OCI-LY3 (cell line): ENCODE measurements around the gene ST8SIA1.

Source experiments
- CTCF ChIP-seq: fragments of 200-600, 300-600 bp; sonication (generic); IDR thresholded peaks from 2 replicates; pipeline ENCODE4 v1.5.1; 2014; ENCODE audit warnings: antibody characterized with exemption, low read length, low read depth
- EZH2phosphoT487 ChIP-seq: fragments of 200-600 bp; shearing (Covaris generic); IDR thresholded peaks from 2 replicates; pipeline ENCODE4 v1.6.1; 2018; ENCODE audit warnings: antibody characterized with exemption, mixed run types, low read depth

GRCh38 chr12:22361785-22362184 lies 27.3 kb upstream of the ST8SIA1 start:
- TF ChIP-seq EZH2phosphoT487 = no peak
- no peak for TF ChIP-seq CTCF
